ENCODE data around the gene B4GALT2. TPM values are rescaled to one million over a fixed set of nuclear protein-coding genes. Genes with fewer than 3 reads are reported as not detected.

B4GALT2 gene
- total and polyA plus RNA-seq, 2 experiments from 2014 or later, result 81.6 to 97.4 TPM

DNA sequence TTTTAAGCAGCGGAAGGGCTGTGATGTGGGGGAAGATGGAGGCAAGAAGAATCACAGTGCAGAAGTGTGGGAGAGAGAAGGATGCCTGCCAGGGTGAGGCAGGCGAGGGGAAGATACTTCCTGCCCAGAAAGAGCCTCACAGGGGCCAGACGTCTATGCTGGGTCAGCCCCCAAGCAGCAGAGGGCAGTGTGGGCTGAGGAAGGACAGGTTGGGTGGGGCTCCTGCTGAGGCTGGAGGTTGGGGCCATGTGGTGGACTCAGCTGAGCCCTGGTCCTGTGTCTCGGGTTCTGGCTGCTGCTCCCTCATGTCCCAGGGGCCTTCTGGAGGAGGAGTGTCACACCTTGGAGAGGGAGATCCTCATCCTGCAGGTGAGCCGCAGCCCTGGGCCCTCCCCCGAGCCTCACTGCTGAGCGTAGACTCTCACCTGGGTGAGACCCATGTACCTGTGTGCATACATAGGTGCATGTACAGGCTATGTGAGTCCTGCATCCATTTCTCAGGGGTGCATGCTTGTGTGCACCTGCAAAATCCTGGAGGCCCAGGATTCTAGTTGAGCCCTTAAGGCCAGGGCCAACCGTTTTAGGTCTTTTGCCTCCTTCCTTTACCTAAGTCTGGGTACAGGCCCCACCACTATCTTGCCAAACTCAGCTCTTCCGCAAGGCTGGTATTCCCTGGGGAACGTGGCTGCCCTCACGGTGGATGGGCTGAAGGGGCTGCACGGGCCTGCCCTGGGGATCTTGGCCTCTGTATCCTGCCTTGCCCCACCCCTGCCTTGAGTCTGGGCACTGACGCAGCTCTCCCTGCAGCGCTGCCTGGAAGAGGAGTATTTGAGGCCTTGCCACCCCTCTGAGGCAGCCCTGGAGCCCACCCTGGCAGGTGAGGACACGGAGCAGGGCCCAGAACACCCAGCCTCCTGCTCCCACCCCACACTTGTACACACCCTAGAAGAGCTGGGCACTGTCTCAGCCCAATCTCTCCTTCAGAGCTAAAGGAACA, 16.1 kb downstream of the B4GALT2 start:
- Histone ChIP-seq H3K9me3 (ENCODE audit: low read depth) (no peaks in the 10 kb centered on the region), H3K36me3 (no peaks in the 10 kb centered on the region), H3K27ac (no peak overlapping the region), H3K4me1 (ENCODE audit: low read depth) (peaks cover 4% of the 10 kb centered on the region), H3K4me3 (no peak overlapping the region), H3K27me3 (no peaks in the 10 kb centered on the region)
- peak; percentile 36 for TF ChIP-seq CTCF (IDR thresholded peaks at IDR 0.05; ENCODE audit: low read depth, low read length)
- DNase-seq (ENCODE audit: low read depth in 1 of 2, low spot score in 1 of 2), result peak; percentile 20 to 40

GRCh38 chr1:43995984-43996732, 17.1 kb downstream of the B4GALT2 start:
- H3K4me3 ChIP-seq, result no peak overlapping the region
- no peaks in the 10 kb centered on the region for H3K27me3 ChIP-seq
- DNase-seq (ENCODE audit: low read depth in 1 of 2, low spot score in 1 of 2), result no peak
- peak overlapping the region; percentile 17 for H3K27ac ChIP-seq
- H3K36me3 ChIP-seq, result no peaks in the 10 kb centered on the region
- no peak for TF ChIP-seq CTCF (IDR thresholded peaks at IDR 0.05; ENCODE audit: low read depth, low read length)
- peaks cover 4% of the 10 kb centered on the region for H3K4me1 ChIP-seq (ENCODE audit: low read depth)
- no peaks in the 10 kb centered on the region for H3K9me3 ChIP-seq (ENCODE audit: low read depth)

DNA sequence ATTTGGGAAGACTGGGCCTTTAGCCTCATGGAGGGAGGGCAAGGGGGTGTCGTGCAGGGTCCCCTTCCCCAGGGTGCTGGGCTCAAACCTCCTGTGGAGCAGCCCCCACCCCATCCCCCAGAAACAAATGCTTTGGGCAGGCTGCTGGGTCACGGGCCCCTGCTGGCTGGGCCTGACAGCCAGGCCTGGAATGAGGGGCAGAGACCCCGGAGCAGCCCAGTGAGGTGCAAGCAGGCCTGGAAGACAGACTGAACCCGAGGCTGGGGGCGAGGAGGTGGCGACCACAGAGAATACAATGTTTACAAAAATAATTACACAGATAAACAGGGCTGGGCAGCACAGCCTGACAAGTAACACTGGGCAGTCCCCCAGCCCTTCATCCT, 17.7 kb downstream of the B4GALT2 start:
- peaks cover 4% of the 10 kb centered on the region for H3K4me1 ChIP-seq (ENCODE audit: low read depth)
- no peaks in the 10 kb centered on the region for H3K9me3 ChIP-seq (ENCODE audit: low read depth)
- H3K27me3 ChIP-seq, result no peaks in the 10 kb centered on the region
- no peak for TF ChIP-seq CTCF (IDR thresholded peaks at IDR 0.05; ENCODE audit: low read depth, low read length)
- no peak for DNase-seq (ENCODE audit: low read depth in 1 of 2, low spot score in 1 of 2)
- H3K36me3 ChIP-seq, result no peaks in the 10 kb centered on the region
- no peak overlapping the region for H3K27ac ChIP-seq
- no peak overlapping the region for H3K4me3 ChIP-seq

GRCh38 chr1:43997295-43997999, 18.4 kb downstream of the B4GALT2 start:
- Histone ChIP-seq H3K27me3 (no peaks in the 10 kb centered on the region), H3K9me3 (ENCODE audit: low read depth) (no peaks in the 10 kb centered on the region), H3K36me3 (no peaks in the 10 kb centered on the region), H3K4me1 (ENCODE audit: low read depth) (no peaks in the 10 kb centered on the region), H3K4me3 (no peak overlapping the region), H3K27ac (no peak overlapping the region)
- TF ChIP-seq CTCF (IDR thresholded peaks at IDR 0.05; ENCODE audit: low read depth, low read length), result no peak
- DNase-seq (ENCODE audit: low read depth in 1 of 2, low spot score in 1 of 2), result no peak

- TF ChIP-seq CTCF (IDR thresholded peaks at IDR 0.05; ENCODE audit: low read depth, low read length), result no peak
- Histone ChIP-seq H3K9me3 (ENCODE audit: low read depth) (no peaks in the 10 kb centered on the region), H3K27me3 (no peaks in the 10 kb centered on the region), H3K36me3 (no peaks in the 10 kb centered on the region), H3K27ac (no peak overlapping the region), H3K4me1 (ENCODE audit: low read depth) (no peaks in the 10 kb centered on the region), H3K4me3 (no peak overlapping the region)
- DNase-seq (ENCODE audit: low read depth in 1 of 2, low spot score in 1 of 2), result no peak
Observed at GRCh38 chr1:43998000-43998378, 19.0 kb downstream of the B4GALT2 start.

Measured in cardiac muscle cell (in vitro differentiated cells and primary cell).